HCT116 (cell line): ENCODE results near the gene HDGFL3.
"Not testable (repeated sequence)": the region's sequence is repeated elsewhere in the genome, so short reads cannot be mapped to it uniquely, and the experiment has no call there.

Source experiments
- ATF3 ChIP-seq: IDR thresholded peaks from 2 replicates; pipeline ENCODE4 v1.6.1; 2012
- CEBPB ChIP-seq: IDR thresholded peaks from 2 replicates; pipeline ENCODE4 v1.6.1; 2012; ENCODE audit warnings: low read depth
- CTCF ChIP-seq, 3 experiments: fragments of 200-600 bp in 1 of 3; sonication (generic) in 1 of 3; IDR thresholded peaks in 2 of 3; conservative IDR thresholded peaks in 1 of 3; 2 replicates each; pipeline ENCODE4 v1.5.1; 2012 to 2017; ENCODE audit warnings: low read depth in 2 of 3, low read length in 2 of 3, antibody characterized with exemption in 1 of 3, borderline replicate concordance in 1 of 3, control low read depth in 1 of 3, mild to moderate bottlenecking in 1 of 3, mixed read lengths in 1 of 3, mixed run types in 1 of 3, moderate library complexity in 1 of 3; ENCODE audit not compliant: insufficient read depth in 1 of 3
- EZH2 ChIP-seq: fragments of 200-600 bp; sonication (generic); IDR thresholded peaks from 2 replicates; pipeline ENCODE4 v1.6.1; 2017; ENCODE audit warnings: antibody characterized with exemption, mixed run types
- EZH2phosphoT487 ChIP-seq: fragments of 200-600 bp; IDR thresholded peaks from 2 replicates; pipeline ENCODE4 v1.6.1; 2018; ENCODE audit warnings: antibody characterized with exemption, borderline replicate concordance
- JUND ChIP-seq: IDR thresholded peaks from 2 replicates; pipeline ENCODE4 v1.6.1; 2012
- POLR2A ChIP-seq: IDR thresholded peaks from 2 replicates; pipeline ENCODE4 v1.7.0; 2011; ENCODE audit warnings: borderline replicate concordance; ENCODE audit not compliant: insufficient read depth, insufficient read length; ENCODE audit errors: extremely low read depth
- SIN3A ChIP-seq: IDR thresholded peaks from 2 replicates; pipeline ENCODE4 v1.6.1; 2012; ENCODE audit warnings: low read depth
- SRF ChIP-seq: IDR thresholded peaks from 2 replicates; pipeline ENCODE4 v1.6.1; 2012; ENCODE audit warnings: low read depth
- ZBTB33 ChIP-seq: IDR thresholded peaks from 2 replicates; pipeline ENCODE4 v1.6.1; 2011; ENCODE audit warnings: mild to moderate bottlenecking, low read length, moderate library complexity; ENCODE audit not compliant: insufficient replicate concordance; ENCODE audit errors: extremely low read depth

GRCh38 chr15:83091965-83092308 lies 115.7 kb downstream of the HDGFL3 start:
- not testable (repeated sequence) for TF ChIP-seq SIN3A; CTCF (IDR thresholded peaks at IDR 0.05 in 2 of 3, conservative IDR thresholded peaks at IDR 0.05 in 1 of 3; ENCODE audit: borderline replicate concordance in 1 of 3, insufficient read depth in 1 of 3, low read depth in 2 of 3, low read length in 2 of 3); POLR2A; ATF3; EZH2phosphoT487; SRF; EZH2; CEBPB; JUND; ZBTB33
